GM18858 (cell line): ENCODE measurements around the gene C1orf87.

Experiments used
- ATAC-seq: cut with Tn5 transposase; IDR thresholded peaks from one replicate; pipeline ENCODE4 v1.9.1; 2021; ENCODE audit not compliant: unreplicated experiment

C1orf87 gene

GRCh38 chr1:59952065-59952464 lies 121.5 kb downstream of the C1orf87 start:
- no peak for ATAC-seq

DNA sequence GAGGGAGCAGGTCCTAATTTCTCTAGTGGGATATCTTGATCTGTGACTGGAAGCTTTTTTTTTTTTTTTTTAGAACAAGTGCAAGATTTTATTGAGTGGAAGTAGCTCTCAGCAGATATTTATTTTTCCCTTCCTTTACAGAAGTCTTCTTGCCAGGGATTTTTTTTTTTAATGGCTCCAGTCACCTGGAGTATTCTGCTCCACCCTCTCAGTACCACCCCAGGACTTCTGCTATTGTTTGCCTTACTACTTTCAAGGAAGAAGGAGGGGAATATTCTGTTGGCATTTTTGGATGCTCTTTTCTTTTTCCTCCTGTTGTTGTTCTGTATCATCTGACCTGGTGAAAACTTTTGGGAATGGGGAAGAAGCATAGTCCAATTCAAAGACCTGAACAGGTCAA lies 123.9 kb downstream of the C1orf87 start:
- ATAC-seq, result no peak

- no peak for ATAC-seq
These were observed 124.6 kb downstream of the C1orf87 start for GRCh38 chr1:59948990-59949389.

DNA sequence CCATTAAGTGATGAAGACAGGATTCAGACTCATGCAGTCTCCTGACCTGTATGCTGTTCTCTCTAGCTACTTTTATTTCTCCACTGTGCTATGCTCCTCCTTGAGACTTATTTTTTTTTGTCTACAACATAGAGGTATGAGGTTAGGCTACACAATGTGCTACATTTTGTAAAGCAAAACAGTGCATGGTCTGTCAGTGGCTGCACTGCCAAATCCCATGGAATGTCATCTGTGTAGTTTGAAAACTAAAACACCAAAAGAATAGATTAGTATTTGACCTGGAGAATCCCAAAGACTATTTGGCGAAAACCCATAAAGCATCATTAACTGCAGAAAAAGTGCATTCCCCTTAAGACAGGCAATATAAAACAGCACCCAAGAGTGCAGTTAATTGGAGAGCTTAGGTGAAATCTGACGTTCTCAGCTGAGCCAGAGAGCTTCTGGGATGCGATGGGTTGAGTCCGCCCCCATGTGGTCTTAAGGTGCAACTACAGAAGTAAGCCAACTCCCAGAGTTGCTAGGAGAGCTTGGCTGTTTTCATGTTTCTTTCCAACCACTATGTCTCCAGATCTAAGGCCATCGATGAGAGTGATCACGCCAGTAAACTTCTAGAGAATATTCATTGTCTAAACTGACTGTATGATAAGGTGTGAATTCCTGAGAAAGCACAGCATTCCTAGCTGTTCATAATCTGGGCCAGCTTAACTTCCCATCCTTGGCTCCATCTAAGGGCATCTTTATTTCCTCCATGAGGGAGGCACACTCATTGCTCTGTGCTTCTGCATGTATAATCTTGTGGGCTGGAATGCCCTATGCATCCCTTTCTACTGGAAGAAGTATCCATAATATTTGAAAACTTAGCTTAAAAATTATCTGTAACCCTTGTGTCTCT lies 126.3 kb downstream of the C1orf87 start:
- ATAC-seq, result peak; percentile 69

- ATAC-seq, result no peak
These were observed 127.8 kb downstream of the C1orf87 start for GRCh38 chr1:59945790-59946189.
